K562 (cell line): Measurements from ENCODE around the gene STON2. TPM values are rescaled to one million over a fixed set of nuclear protein-coding genes. Genes with fewer than 3 reads are reported as not detected.

Experiments
- ATAC-seq: fragments of 200-7000 bp; cut with Tn5 transposase; 3 replicates; pipeline ENCODE4 v1.9.1; 2020; ENCODE audit warnings: moderate library complexity
- BruUV-seq: library from RNA; stranded (reverse); fragments of 400-500 nt; replicated peaks from 2 replicates; lab custom pipeline; 2021; lab: Mats Ljungman, UMichigan
- CTCF ChIA-PET: fragments of 300-600 bp; formaldehyde crosslinking; extraction: SDS; loops from one replicate; lab custom pipeline; 2021; ENCODE audit warnings: low intra/inter-chr PET ratio; lab: Yijun Ruan, JAX
- POLR2A ChIA-PET: fragments of 300-600, 350-650 bp; sonication (Branson Sonifier 250); formaldehyde crosslinking; extraction: SDS; loops from one replicate; lab custom pipeline; 2021; ENCODE audit warnings: antibody characterized with exemption, inconsistent platforms; lab: Yijun Ruan, JAX
- DNase-seq, 4 experiments: peaks; one replicate each; pipeline versions ENCODE4 v3.0.0 to v3.0.0-alpha.2; 2011 to 2018; ENCODE audit warnings: low spot score in 3 of 4, mixed read lengths in 3 of 4; ENCODE audit errors: extremely low read depth in 1 of 4
- FAIRE-seq: peaks from 2 replicates; lab custom pipeline; 2011; peaks lifted over from hg19 to GRCh38; lab: Jason Lieb, UNC
- H2AFZ ChIP-seq: 2 replicates; pipeline ENCODE4 v1.6.0; 2011; ENCODE audit warnings: low read depth, low read length, control low read depth, inconsistent platforms
- H3K27ac ChIP-seq: fragments of 200-600 bp; 3 replicates; pipeline ENCODE4 v1.8.0; 2011; ENCODE audit warnings: low read depth, mild to moderate bottlenecking, control low read depth, inconsistent platforms, low read length, moderate library complexity, mixed read lengths; ENCODE audit errors: extremely low read depth
- H3K27me3 ChIP-seq, 2 experiments: fragments of 300-600 bp in 1 of 2; 2 replicates in 1 of 2; 3 replicates in 1 of 2; pipeline versions ENCODE4 v1.6.0 to v1.8.0; 2011; ENCODE audit warnings: inconsistent platforms in 2 of 2, low read length in 2 of 2, mild to moderate bottlenecking in 1 of 2, mixed read lengths in 1 of 2, moderate library complexity in 1 of 2; ENCODE audit not compliant: control insufficient read depth in 2 of 2, insufficient read depth in 2 of 2
- H3K36me3 ChIP-seq: fragments of 300-600 bp; 3 replicates; pipeline ENCODE4 v1.8.0; 2011; ENCODE audit warnings: mild to moderate bottlenecking, low read length, inconsistent platforms; ENCODE audit not compliant: control insufficient read depth, insufficient read depth
- H3K4me1 ChIP-seq, 2 experiments: fragments of 200-600 bp in 1 of 2; replicated peaks in 1 of 2; 2 replicates in 1 of 2; 3 replicates in 1 of 2; pipeline versions ENCODE4 v1.5.1 to v1.8.0; 2011; ENCODE audit warnings: inconsistent platforms in 2 of 2, low read length in 2 of 2, mild to moderate bottlenecking in 1 of 2, mixed read lengths in 1 of 2, moderate library complexity in 1 of 2; ENCODE audit not compliant: control insufficient read depth in 2 of 2, insufficient read depth in 2 of 2
- H3K4me2 ChIP-seq: 2 replicates; pipeline ENCODE4 v1.6.1; 2011; ENCODE audit warnings: low read length, control low read depth, inconsistent platforms, mixed read lengths; ENCODE audit not compliant: insufficient read depth
- H3K4me3 ChIP-seq: fragments of 200-600 bp; sonication (generic), shearing (Covaris generic); 2 replicates; pipeline ENCODE4 v1.5.1; 2016; ENCODE audit warnings: control low read depth, inconsistent platforms
- H3K79me2 ChIP-seq: fragments of 200-600 bp; 3 replicates; pipeline ENCODE4 v1.8.0; 2011; ENCODE audit warnings: low read length, inconsistent platforms; ENCODE audit not compliant: control insufficient read depth, insufficient read depth
- H3K9ac ChIP-seq, 2 experiments: 2 replicates each; pipeline versions ENCODE4 v1.6.0 to v1.6.1; 2011; ENCODE audit warnings: low read depth in 2 of 2, low read length in 2 of 2, control low read depth in 1 of 2, inconsistent platforms in 1 of 2, mild to moderate bottlenecking in 1 of 2, mixed read lengths in 1 of 2; ENCODE audit not compliant: insufficient read depth in 1 of 2
- H3K9me1 ChIP-seq: one replicate; pipeline ENCODE4 v1.6.0; 2011; ENCODE audit warnings: inconsistent platforms, mild to moderate bottlenecking, low read length, moderate library complexity; ENCODE audit not compliant: control insufficient read depth, insufficient read depth
- H3K9me3 ChIP-seq: replicated peaks from 2 replicates; pipeline ENCODE4 v1.5.1; 2011; ENCODE audit warnings: low read depth, low read length, inconsistent platforms; ENCODE audit not compliant: control insufficient read depth, insufficient read depth
- H4K20me1 ChIP-seq: replicated peaks from 2 replicates; pipeline ENCODE4 v1.6.1; 2011; ENCODE audit warnings: low read length, inconsistent platforms, mixed read lengths; ENCODE audit not compliant: control insufficient read depth, insufficient read depth
- FIP1L1 ChIP-seq: fragments of 200-400 bp; formaldehyde crosslinking; IDR thresholded peaks from 2 replicates; pipeline ENCODE4 v1.6.1; 2018; ENCODE audit warnings: mild to moderate bottlenecking, low read depth, low read length; ENCODE audit not compliant: poor library complexity, severe bottlenecking
- RFX5 ChIP-seq: IDR thresholded peaks from 2 replicates; pipeline ENCODE4 v1.6.1; 2011; ENCODE audit warnings: low read depth, mild to moderate bottlenecking, improper control_type of control experiment, low read length
- SP1 ChIP-seq: sonication (generic); formaldehyde crosslinking; IDR thresholded peaks from 2 replicates; pipeline ENCODE4 v1.8.1; 2022; ENCODE audit warnings: mild to moderate bottlenecking, missing genetic modification reagents
- SREBF2 ChIP-seq: sonication (generic); formaldehyde crosslinking; IDR thresholded peaks from 2 replicates; pipeline ENCODE4 v1.4.0; 2020; ENCODE audit warnings: mild to moderate bottlenecking, missing genetic modification reagents
- TAF7 ChIP-seq: fragments of 450-650 bp; IDR thresholded peaks from 2 replicates; pipeline ENCODE4 v1.6.1; 2016; ENCODE audit warnings: missing genetic modification characterization, missing compliant biosample characterization
- ZBTB2 ChIP-seq: fragments of 450-650 bp; IDR thresholded peaks from 2 replicates; pipeline ENCODE4 v1.6.1; 2016; ENCODE audit warnings: antibody characterized with exemption
- ZNF146 ChIP-seq: IDR thresholded peaks from one replicate; pipeline ENCODE4 v1.6.1; 2018; ENCODE audit warnings: missing compliant biosample characterization; ENCODE audit not compliant: unreplicated experiment
- ZNF507 ChIP-seq: conservative IDR thresholded peaks from 2 replicates; pipeline ENCODE4 v1.6.1; 2017; ENCODE audit warnings: missing genetic modification characterization, missing compliant biosample characterization
- WGBS: fragments of 100-300 bp; shearing (Covaris generic); methylation state at CpG from one replicate; pipeline ENCODE4 v1.1.6; 2016; ENCODE audit warnings: low coverage, mixed read lengths; ENCODE audit not compliant: insufficient coverage; ENCODE audit errors: missing lambda C conversion rate; 5-methylcytosine and 5-hydroxymethylcytosine counted together
- in situ Hi-C: fragments of 300-500 bp; cut with MboI; formaldehyde crosslinking; loops from 4 replicates; pipeline ENCODE4 v1.15.0; 2018; ENCODE audit warnings: inconsistent platforms, mixed read lengths
- intact Hi-C: fragments of 100-400 bp; cut with micrococcal nuclease; formaldehyde crosslinking; loops from 2 replicates; pipeline ENCODE4 v1.14.2; 2022
- polyA plus RNA-seq, 8 experiments: library from polyadenylated mRNA; depleted of rRNA in 4 of 8; stranded (reverse) in 5 of 8; unstranded in 3 of 8; fragments of >200 nt; fragmentation: Nextera tagmentation in 2 of 8; fragmentation: Illumina TruSeq in 1 of 8; extraction: Ambion mirVana in 2 of 8; extraction: Trizol in 1 of 8; gene quantifications; 2 replicates each; pipeline versions ENCODE4 v1.2.1 to v1.2.3, GENCODE V29; 2011 to 2014; ENCODE audit warnings: inconsistent platforms in 1 of 8, missing spikeins in 1 of 8
- total RNA-seq, 7 experiments: library from RNA; depleted of rRNA in 6 of 7; stranded (reverse); fragments of >200 nt in 6 of 7; fragmentation: Illumina TruSeq in 2 of 7; extraction: Trizol in 2 of 7; gene quantifications; 2 replicates each; pipeline versions ENCODE4 v1.2.1 to v1.2.3, GENCODE V29; 2011 to 2021; ENCODE audit warnings: low replicate concordance in 1 of 7

The STON2 gene
- total and polyA plus RNA-seq, 9 of the 15 experiments (the other 6 are each of a cell fraction or from before 2014, with no cell fraction given) = 7.8 to 99.3 (median 53.5) TPM

DNA sequence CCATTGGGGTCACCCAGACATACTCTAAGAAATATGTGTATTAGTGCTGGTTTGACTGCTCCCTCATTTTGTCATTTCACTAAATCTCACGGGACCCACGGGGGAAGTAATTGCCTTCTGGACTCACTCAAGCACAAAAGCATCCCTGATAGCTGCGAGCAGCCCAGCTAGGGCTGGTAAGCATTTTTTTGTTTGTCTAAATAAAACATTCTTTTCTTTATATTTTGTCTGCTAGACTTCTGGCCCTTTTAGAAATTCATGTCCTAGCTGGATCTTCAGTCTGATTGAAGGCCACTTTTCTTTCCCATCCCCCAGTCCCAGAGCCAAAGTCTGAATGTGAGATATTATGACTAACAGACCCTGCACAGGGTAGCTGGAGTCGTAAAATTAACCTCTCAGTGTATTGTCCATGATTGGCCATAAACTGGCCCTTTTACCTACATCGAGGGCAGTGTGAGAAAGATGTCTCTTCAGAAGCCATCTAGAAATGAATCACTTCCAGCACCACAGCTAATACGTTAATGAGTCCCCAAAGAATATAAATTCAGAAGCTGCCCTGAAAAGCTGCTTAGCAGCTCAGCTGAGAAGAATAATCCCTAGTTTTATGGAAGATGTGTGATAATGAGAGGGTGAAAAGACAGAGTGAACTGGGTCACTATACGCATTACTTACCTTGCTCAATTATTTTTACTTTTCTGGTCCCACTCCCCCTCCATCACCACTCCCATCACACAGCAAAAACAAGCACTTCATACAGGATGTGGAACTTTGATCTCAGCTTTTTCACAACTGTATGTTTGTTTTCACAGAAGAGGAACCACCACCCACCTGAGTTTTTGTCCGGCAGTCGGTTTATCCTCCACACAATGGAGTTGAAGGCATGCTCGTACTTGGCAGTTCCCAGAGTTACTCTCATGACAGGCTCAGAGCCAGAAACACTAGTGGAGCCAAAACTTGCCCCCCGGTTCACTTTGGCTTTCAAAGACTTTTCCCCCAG, 123.8 kb downstream of the STON2 start:
- H3K9me1 ChIP-seq = peaks cover 4% of the 10 kb centered on the region
- H3K4me2 ChIP-seq = no peak overlapping the region
- ATAC-seq (no peak), DNase-seq (no peak), FAIRE-seq (no peak)
- 0 out of 2 replicates have a peak, but pooled peaks cover 4% of the 10 kb centered on the region for H4K20me1 ChIP-seq
- no peak overlapping the region for H3K9ac ChIP-seq
- H3K4me3 ChIP-seq = no peak overlapping the region
- no peak overlapping the region for H2AFZ ChIP-seq
- no peaks in the 10 kb centered on the region for H3K9me3 ChIP-seq
- WGBS = 87% methylated on average over 11 of the region's 11 CpGs
- CTCF ChIA-PET = no interaction called here
- no TSS peak for BruUV-seq
- H3K36me3 ChIP-seq = peaks cover 56% of the 10 kb centered on the region; the same call in 2 of the 3 replicates
- H3K4me1 ChIP-seq = peaks cover 0 to 4% of the 10 kb centered on the region in 2 experiments; a peak in 1 of 5 replicates
- no peak overlapping the region for H3K27ac ChIP-seq
- H3K27me3 ChIP-seq = no peaks in the 10 kb centered on the region
- TF ChIP-seq ZNF146 (CRISPR knock-in tag) = no peak
- no peak for TF ChIP-seq ZBTB2
- TF ChIP-seq RFX5 = no peak
- TF ChIP-seq TAF7 (tag) = no peak
- TF ChIP-seq SREBF2 (CRISPR knock-in tag) = no peak
- TF ChIP-seq SP1 (CRISPR knock-in tag) = no peak
- no peak for TF ChIP-seq ZNF507 (tag)
- TF ChIP-seq FIP1L1 = no peak
- intact Hi-C loops (no loop called here), in situ Hi-C loops (no loop called here)
- peaks cover 35% of the 10 kb centered on the region for H3K79me2 ChIP-seq
- POLR2A ChIA-PET = interaction anchor here (0.6 kb wide), 1 partner anchor 11 kb away, joined by 3 read pairs; no protein-coding TSS in a partner anchor
